WTC11 (cell line): Measurements from ENCODE around the gene ILRUN.

Source experiments
- ATF1 ChIP-seq: sonication (generic); formaldehyde crosslinking; IDR thresholded peaks from 2 replicates; pipeline ENCODE4 v1.8.1; 2023; ENCODE audit warnings: mild to moderate bottlenecking, moderate library complexity, missing genetic modification reagents
- CREB1 ChIP-seq: sonication (generic); formaldehyde crosslinking; IDR thresholded peaks from 2 replicates; pipeline ENCODE4 v1.8.0; 2023; ENCODE audit warnings: mild to moderate bottlenecking, missing genetic modification reagents
- CREM ChIP-seq: sonication (generic); formaldehyde crosslinking; IDR thresholded peaks from 2 replicates; pipeline ENCODE4 v1.8.1; 2022; ENCODE audit warnings: mild to moderate bottlenecking, missing genetic modification reagents, moderate library complexity
- TEAD4 ChIP-seq: sonication (generic); formaldehyde crosslinking; IDR thresholded peaks from 2 replicates; pipeline ENCODE4 v1.8.0; 2022; ENCODE audit warnings: mild to moderate bottlenecking, missing genetic modification reagents
- ZNF317 ChIP-seq: sonication (generic); formaldehyde crosslinking; IDR thresholded peaks from 2 replicates; pipeline ENCODE4 v1.8.1; 2023; ENCODE audit warnings: low read depth, mild to moderate bottlenecking, moderate library complexity, missing genetic modification reagents, borderline replicate concordance
- TF ChIP-seq, protein P1 (sequence below): fragments of 200-600 bp; IDR thresholded peaks from 2 replicates; pipeline ENCODE4 v1.8.0; 2022; ENCODE audit warnings: antibody characterized with exemption
- TF ChIP-seq, protein P2 (sequence below): sonication (generic); formaldehyde crosslinking; IDR thresholded peaks from 2 replicates; pipeline ENCODE4 v1.8.0; 2022; ENCODE audit warnings: mild to moderate bottlenecking, missing genetic modification reagents
- TF ChIP-seq, protein P3 (sequence below): sonication (generic); formaldehyde crosslinking; IDR thresholded peaks from 2 replicates; pipeline ENCODE4 v1.8.1; 2023; ENCODE audit warnings: mild to moderate bottlenecking, missing genetic modification reagents, moderate library complexity
- TF ChIP-seq, protein P4 (sequence below): sonication (generic); formaldehyde crosslinking; IDR thresholded peaks from 2 replicates; pipeline ENCODE4 v1.8.0; 2022; ENCODE audit warnings: missing genetic modification reagents

DNA sequence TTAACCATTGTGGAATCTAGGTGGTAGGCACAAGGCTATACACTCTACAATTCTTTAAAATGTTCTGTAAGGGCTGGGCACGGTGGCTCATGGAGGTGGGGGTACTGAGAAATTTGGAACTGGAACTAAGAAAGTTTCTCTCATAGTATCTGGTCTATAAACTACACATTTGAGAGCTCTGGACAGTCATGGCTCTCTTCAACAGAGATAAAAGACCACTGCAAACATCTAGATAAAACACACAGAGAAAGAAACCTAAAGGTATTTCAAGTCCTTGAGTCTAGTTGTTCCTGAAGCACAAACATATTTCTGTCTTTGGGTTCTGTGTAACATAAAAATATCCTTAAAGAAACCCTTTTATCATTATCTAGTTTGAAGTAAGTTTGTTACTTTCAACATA, 35.2 kb downstream of the ILRUN start:
- TF ChIP-seq, protein P1, sequence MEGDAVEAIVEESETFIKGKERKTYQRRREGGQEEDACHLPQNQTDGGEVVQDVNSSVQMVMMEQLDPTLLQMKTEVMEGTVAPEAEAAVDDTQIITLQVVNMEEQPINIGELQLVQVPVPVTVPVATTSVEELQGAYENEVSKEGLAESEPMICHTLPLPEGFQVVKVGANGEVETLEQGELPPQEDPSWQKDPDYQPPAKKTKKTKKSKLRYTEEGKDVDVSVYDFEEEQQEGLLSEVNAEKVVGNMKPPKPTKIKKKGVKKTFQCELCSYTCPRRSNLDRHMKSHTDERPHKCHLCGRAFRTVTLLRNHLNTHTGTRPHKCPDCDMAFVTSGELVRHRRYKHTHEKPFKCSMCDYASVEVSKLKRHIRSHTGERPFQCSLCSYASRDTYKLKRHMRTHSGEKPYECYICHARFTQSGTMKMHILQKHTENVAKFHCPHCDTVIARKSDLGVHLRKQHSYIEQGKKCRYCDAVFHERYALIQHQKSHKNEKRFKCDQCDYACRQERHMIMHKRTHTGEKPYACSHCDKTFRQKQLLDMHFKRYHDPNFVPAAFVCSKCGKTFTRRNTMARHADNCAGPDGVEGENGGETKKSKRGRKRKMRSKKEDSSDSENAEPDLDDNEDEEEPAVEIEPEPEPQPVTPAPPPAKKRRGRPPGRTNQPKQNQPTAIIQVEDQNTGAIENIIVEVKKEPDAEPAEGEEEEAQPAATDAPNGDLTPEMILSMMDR, result no peak
- TF ChIP-seq ATF1 (CRISPR knock-in tag) (no peak), ZNF317 (CRISPR knock-in tag) (no peak), TEAD4 (CRISPR knock-in tag) (no peak), CREB1 (no peak), CREM (CRISPR knock-in tag) (no peak)
- TF ChIP-seq, protein P2, sequence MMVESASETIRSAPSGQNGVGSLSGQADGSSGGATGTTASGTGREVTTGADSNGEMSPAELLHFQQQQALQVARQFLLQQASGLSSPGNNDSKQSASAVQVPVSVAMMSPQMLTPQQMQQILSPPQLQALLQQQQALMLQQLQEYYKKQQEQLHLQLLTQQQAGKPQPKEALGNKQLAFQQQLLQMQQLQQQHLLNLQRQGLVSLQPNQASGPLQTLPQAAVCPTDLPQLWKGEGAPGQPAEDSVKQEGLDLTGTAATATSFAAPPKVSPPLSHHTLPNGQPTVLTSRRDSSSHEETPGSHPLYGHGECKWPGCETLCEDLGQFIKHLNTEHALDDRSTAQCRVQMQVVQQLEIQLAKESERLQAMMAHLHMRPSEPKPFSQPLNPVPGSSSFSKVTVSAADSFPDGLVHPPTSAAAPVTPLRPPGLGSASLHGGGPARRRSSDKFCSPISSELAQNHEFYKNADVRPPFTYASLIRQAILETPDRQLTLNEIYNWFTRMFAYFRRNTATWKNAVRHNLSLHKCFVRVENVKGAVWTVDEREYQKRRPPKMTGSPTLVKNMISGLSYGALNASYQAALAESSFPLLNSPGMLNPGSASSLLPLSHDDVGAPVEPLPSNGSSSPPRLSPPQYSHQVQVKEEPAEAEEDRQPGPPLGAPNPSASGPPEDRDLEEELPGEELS (CRISPR knock-in tag), result no peak
- TF ChIP-seq, protein P3, sequence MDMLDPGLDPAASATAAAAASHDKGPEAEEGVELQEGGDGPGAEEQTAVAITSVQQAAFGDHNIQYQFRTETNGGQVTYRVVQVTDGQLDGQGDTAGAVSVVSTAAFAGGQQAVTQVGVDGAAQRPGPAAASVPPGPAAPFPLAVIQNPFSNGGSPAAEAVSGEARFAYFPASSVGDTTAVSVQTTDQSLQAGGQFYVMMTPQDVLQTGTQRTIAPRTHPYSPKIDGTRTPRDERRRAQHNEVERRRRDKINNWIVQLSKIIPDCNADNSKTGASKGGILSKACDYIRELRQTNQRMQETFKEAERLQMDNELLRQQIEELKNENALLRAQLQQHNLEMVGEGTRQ (CRISPR knock-in tag), result no peak
- TF ChIP-seq, protein P4, sequence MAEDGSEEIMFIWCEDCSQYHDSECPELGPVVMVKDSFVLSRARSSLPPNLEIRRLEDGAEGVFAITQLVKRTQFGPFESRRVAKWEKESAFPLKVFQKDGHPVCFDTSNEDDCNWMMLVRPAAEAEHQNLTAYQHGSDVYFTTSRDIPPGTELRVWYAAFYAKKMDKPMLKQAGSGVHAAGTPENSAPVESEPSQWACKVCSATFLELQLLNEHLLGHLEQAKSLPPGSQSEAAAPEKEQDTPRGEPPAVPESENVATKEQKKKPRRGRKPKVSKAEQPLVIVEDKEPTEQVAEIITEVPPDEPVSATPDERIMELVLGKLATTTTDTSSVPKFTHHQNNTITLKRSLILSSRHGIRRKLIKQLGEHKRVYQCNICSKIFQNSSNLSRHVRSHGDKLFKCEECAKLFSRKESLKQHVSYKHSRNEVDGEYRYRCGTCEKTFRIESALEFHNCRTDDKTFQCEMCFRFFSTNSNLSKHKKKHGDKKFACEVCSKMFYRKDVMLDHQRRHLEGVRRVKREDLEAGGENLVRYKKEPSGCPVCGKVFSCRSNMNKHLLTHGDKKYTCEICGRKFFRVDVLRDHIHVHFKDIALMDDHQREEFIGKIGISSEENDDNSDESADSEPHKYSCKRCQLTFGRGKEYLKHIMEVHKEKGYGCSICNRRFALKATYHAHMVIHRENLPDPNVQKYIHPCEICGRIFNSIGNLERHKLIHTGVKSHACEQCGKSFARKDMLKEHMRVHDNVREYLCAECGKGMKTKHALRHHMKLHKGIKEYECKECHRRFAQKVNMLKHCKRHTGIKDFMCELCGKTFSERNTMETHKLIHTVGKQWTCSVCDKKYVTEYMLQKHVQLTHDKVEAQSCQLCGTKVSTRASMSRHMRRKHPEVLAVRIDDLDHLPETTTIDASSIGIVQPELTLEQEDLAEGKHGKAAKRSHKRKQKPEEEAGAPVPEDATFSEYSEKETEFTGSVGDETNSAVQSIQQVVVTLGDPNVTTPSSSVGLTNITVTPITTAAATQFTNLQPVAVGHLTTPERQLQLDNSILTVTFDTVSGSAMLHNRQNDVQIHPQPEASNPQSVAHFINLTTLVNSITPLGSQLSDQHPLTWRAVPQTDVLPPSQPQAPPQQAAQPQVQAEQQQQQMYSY (CRISPR knock-in tag), result no peak
